CD4-positive, alpha-beta T cell (primary cell): ENCODE data around the gene GLB1L3. TPM values are rescaled to one million over a fixed set of nuclear protein-coding genes. Genes with fewer than 3 reads are reported as not detected.
A peak's percentile ranks its signal among the peaks of the same experiment; 100 is the strongest.
"Not testable (repeated sequence)": the region's sequence is repeated elsewhere in the genome, so short reads cannot be mapped to it uniquely, and the experiment has no call there.

ENCODE experiments used
- ATAC-seq: fragments of 200-7000 bp; cut with Tn5 transposase; one replicate; pipeline ENCODE4 v1.10.0; 2022; ENCODE audit warnings: mild to moderate bottlenecking; ENCODE audit not compliant: poor library complexity
- CTCF ChIA-PET: fragments of 350-600 bp; sonication (Branson Sonifier 250); formaldehyde crosslinking; loops from one replicate; lab custom pipeline; 2021; ENCODE audit warnings: antibody characterized with exemption, inconsistent platforms; lab: Charles Lee
- POLR2A ChIA-PET: fragments of 350-600 bp; sonication (Branson Sonifier 250); formaldehyde crosslinking; loops from one replicate; lab custom pipeline; 2021; ENCODE audit warnings: antibody characterized with exemption, inconsistent platforms; lab: Charles Lee
- DNase-seq, 14 experiments: peaks; one replicate each; pipeline ENCODE4 v3.0.0-alpha.2; 2013 to 2020; ENCODE audit warnings: mixed read lengths in 2 of 14
- H3K27ac ChIP-seq, 2 donors: one replicate each; pipeline versions ENCODE4 v1.5.1 to v1.7.0; 2013; ENCODE audit warnings: low read length in 2 of 2, low read depth in 1 of 2, mild to moderate bottlenecking in 1 of 2
- H3K27me3 ChIP-seq, 2 experiments: 1 replicate in 1 of 2; 2 replicates in 1 of 2; pipeline versions ENCODE4 v1.6.1 to v1.7.0; 2013; ENCODE audit warnings: low read length in 2 of 2, control low read depth in 1 of 2, mild to moderate bottlenecking in 1 of 2, moderate library complexity in 1 of 2; ENCODE audit not compliant: insufficient read depth in 2 of 2, control insufficient read depth in 1 of 2
- H3K36me3 ChIP-seq: one replicate; pipeline ENCODE4 v1.6.1; 2013; ENCODE audit warnings: low read length, control low read depth; ENCODE audit not compliant: insufficient read depth
- H3K4me1 ChIP-seq: one replicate; pipeline ENCODE4 v1.6.1; 2013; ENCODE audit warnings: low read length, control low read depth; ENCODE audit not compliant: insufficient read depth
- H3K4me3 ChIP-seq: one replicate; pipeline ENCODE4 v1.5.1; 2013; ENCODE audit warnings: mild to moderate bottlenecking, low read length, moderate library complexity
- H3K9me3 ChIP-seq, 2 experiments: 1 replicate in 1 of 2; 2 replicates in 1 of 2; pipeline versions ENCODE4 v1.6.1 to v1.7.0; 2013; ENCODE audit warnings: low read length in 2 of 2, mild to moderate bottlenecking in 2 of 2, control low read depth in 1 of 2, moderate library complexity in 1 of 2; ENCODE audit not compliant: control insufficient read depth in 1 of 2, insufficient read depth in 1 of 2
- H3K27ac Mint-ChIP-seq: one replicate; pipeline ENCODE4 v1.8.0; 2020; ENCODE audit warnings: mixed read lengths
- H3K27me3 Mint-ChIP-seq: one replicate; pipeline ENCODE4 v1.8.0; 2021; ENCODE audit warnings: mixed read lengths
- H3K36me3 Mint-ChIP-seq: one replicate; pipeline ENCODE4 v1.8.0; 2021; ENCODE audit warnings: low read depth, mixed read lengths
- H3K4me1 Mint-ChIP-seq: one replicate; pipeline ENCODE4 v1.8.0; 2021; ENCODE audit warnings: low read depth, mixed read lengths
- H3K4me3 Mint-ChIP-seq: one replicate; pipeline ENCODE4 v1.8.0; 2020; ENCODE audit warnings: mild to moderate bottlenecking, mixed read lengths
- H3K9me3 Mint-ChIP-seq: one replicate; pipeline ENCODE4 v1.8.0; 2020; ENCODE audit warnings: mixed read lengths
- intact Hi-C, 2 experiments: fragments of 100-400 bp; cut with DNase I in 1 of 2; cut with micrococcal nuclease in 1 of 2; formaldehyde crosslinking; loops; one replicate each; pipeline versions ENCODE4 v1.15.1 to v1.9.0; 2023 to 2025; cut with DNase I, micrococcal nuclease
- total RNA-seq, 174 experiments: library from RNA in 2 of 174; stranded (reverse) in 2 of 174; gene quantifications; one replicate each; pipeline ENCODE4 v1.2.3 and lab custom pipeline; 2021 to 2026
- TF ChIP-seq, protein P1 (sequence below): fragments of 200-600 bp; IDR thresholded peaks from one replicate; pipeline ENCODE4 v1.8.0; 2022; ENCODE audit warnings: antibody characterized with exemption, mild to moderate bottlenecking

The GLB1L3 gene
- total RNA-seq, 2 experiments from 2014 or later: 1.3 to 1.5 TPM

DNA sequence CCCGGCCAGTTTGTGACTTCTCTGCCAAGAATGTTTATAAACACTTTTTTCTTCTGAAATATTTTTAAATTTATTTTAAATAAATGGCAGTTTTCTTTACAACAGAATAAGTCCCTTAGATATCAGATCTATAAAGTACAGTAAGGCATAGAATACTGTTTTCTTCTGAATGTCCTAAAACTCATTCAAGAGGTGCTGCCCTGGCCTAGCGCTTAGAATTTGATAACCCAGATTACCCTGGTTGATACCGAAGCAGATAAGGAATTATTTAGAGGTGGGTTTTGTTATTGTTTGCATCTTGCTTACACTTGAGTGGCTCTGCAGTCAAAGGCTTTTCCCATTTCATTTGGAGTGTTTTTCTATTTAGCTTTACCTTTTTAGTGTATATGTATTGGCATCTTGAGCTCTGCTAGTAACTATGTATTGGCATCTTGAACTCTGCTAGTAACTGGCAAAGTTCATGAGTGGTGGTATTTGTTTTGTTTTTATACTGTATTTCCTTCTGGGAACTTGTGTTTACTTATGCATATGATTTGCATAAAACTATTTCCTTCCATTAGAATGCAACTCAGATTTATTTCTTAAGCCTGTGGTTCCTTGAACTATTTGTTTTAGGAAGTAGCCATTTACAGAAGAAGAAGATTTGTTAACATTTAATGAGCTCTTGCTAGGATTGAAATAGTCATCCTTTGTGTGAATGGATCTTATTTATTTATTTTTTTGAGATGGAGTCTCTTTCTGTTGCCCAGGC lies 21.6 kb upstream of the GLB1L3 start:
- no peaks in the 10 kb centered on the region for H3K27me3 Mint-ChIP-seq

DNA sequence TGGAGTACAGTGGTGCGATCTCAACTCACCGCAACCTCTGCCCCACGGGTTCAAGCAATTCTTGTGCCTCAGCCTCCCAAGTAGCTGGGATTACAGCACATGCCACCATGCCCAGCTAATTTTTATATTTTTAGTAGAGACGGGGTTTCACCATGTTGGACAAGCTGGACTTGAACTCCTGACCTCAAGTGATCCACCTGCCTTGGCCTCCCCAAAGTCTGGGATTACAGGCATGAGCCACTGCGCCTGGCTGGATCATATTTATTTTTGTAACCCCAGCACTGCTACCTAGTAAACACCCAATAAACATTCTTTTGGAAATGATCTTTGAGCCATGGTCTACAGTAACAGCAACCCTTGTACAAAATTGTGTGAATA lies 21.0 kb upstream of the GLB1L3 start:
- ATAC-seq, H3K27me3 ChIP-seq, H3K9me3 ChIP-seq, H3K27me3 Mint-ChIP-seq, H3K9me3 Mint-ChIP-seq, DNase-seq, H3K27ac Mint-ChIP-seq, H3K27ac ChIP-seq, H3K4me3 ChIP-seq: not testable (repeated sequence)
- Histone ChIP-seq H3K36me3 (peaks cover 33% of the 10 kb centered on the region), H3K4me1 (peaks cover 19% of the 10 kb centered on the region)
- H3K4me1 Mint-ChIP-seq: peaks cover 40% of the 10 kb centered on the region
- H3K4me3 Mint-ChIP-seq: peak overlapping the region; percentile 82
- intact Hi-C loops: loop anchor here in 1 of 2 experiments (10.0 kb wide), 1 partner anchor 190 kb away; the partner anchor contains the start of gene JAM3
- POLR2A ChIA-PET: interaction anchor here (4.4 to 6.6 kb wide), 2 partner anchors 20 to 30 kb away, joined by 44 to 94 read pairs; partner anchors contain the start of genes GLB1L3, NCAPD3 and VPS26B
- CTCF ChIA-PET: interaction anchor here (1.0 to 2.6 kb wide), 3 partner anchors 11 to 26 kb away, joined by 3 to 18 read pairs (median 3); partner anchors contain the start of gene GLB1L3
- H3K36me3 Mint-ChIP-seq: peaks cover 57% of the 10 kb centered on the region

More for the DNA sequence above, 21.6 kb upstream of the GLB1L3 start:
- H3K9me3 ChIP-seq: no peaks in the 10 kb centered on the region
- no peak for ATAC-seq
- ChIA-PET CTCF (interaction anchor here (1.0 to 2.6 kb wide), 2 partner anchors 10 to 21 kb away, joined by 3 to 18 read pairs; partner anchors contain the start of gene GLB1L3), POLR2A (interaction anchor here (1.5 to 6.6 kb wide), 4 partner anchors 9 to 30 kb away, joined by 3 to 94 read pairs (median 24); partner anchors contain the start of genes GLB1L3, NCAPD3 and VPS26B)
- no peak for DNase-seq
- Mint-ChIP-seq H3K27ac (no peak overlapping the region), H3K9me3 (no peaks in the 10 kb centered on the region), H3K4me3 (peak overlapping the region; percentile 94), H3K36me3 (peaks cover 58% of the 10 kb centered on the region), H3K4me1 (peaks cover 40% of the 10 kb centered on the region)
- H3K4me3 ChIP-seq: peak overlapping the region; percentile 84
- peaks cover 19% of the 10 kb centered on the region for H3K4me1 ChIP-seq
- no peak overlapping the region for H3K27ac ChIP-seq
- intact Hi-C loops: loop anchor here in 1 of 2 experiments (10.0 kb wide), 1 partner anchor 190 kb away; the partner anchor contains the start of gene JAM3
- no peaks in the 10 kb centered on the region for H3K27me3 ChIP-seq
- peaks cover 33% of the 10 kb centered on the region for H3K36me3 ChIP-seq
- TF ChIP-seq, protein P1, sequence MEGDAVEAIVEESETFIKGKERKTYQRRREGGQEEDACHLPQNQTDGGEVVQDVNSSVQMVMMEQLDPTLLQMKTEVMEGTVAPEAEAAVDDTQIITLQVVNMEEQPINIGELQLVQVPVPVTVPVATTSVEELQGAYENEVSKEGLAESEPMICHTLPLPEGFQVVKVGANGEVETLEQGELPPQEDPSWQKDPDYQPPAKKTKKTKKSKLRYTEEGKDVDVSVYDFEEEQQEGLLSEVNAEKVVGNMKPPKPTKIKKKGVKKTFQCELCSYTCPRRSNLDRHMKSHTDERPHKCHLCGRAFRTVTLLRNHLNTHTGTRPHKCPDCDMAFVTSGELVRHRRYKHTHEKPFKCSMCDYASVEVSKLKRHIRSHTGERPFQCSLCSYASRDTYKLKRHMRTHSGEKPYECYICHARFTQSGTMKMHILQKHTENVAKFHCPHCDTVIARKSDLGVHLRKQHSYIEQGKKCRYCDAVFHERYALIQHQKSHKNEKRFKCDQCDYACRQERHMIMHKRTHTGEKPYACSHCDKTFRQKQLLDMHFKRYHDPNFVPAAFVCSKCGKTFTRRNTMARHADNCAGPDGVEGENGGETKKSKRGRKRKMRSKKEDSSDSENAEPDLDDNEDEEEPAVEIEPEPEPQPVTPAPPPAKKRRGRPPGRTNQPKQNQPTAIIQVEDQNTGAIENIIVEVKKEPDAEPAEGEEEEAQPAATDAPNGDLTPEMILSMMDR: no peak

DNA sequence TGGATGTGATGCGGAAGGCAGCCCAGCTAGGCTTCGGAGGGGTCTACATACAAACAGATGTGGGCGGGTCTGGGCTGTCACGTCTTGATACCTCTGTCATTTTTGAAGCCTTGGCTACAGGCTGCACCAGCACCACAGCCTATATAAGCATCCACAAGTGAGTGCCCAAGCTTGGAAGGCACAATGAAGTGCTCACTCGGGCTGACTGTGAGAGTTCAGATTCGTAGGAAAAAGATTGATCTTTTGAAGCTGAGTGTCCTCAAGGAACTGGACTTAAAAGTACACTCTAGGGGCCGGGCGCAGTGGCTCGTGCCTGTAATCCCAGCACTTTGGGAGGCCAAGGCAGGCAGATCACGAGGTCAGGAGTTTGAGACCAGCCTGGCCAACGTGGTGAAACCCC lies 19.1 kb upstream of the GLB1L3 start:
- Mint-ChIP-seq H3K9me3 (no peaks in the 10 kb centered on the region), H3K4me3 (no peak overlapping the region), H3K4me1 (peaks cover 32% of the 10 kb centered on the region), H3K36me3 (peaks cover 58% of the 10 kb centered on the region), H3K27me3 (no peaks in the 10 kb centered on the region), H3K27ac (no peak overlapping the region)
- H3K36me3 ChIP-seq: peaks cover 40% of the 10 kb centered on the region
- POLR2A ChIA-PET: interaction anchor here (0.9 kb wide), 1 partner anchor 17 kb away, joined by 3 read pairs; no protein-coding TSS in a partner anchor
- H3K27me3 ChIP-seq: no peaks in the 10 kb centered on the region
- peaks cover 16% of the 10 kb centered on the region for H3K4me1 ChIP-seq
- TF ChIP-seq, protein P1: no peak
- no peaks in the 10 kb centered on the region for H3K9me3 ChIP-seq
- intact Hi-C loops: loop anchor here in 1 of 2 experiments (10.0 kb wide), 1 partner anchor 192 kb away; the partner anchor contains the start of gene JAM3
- no peak for DNase-seq
- H3K4me3 ChIP-seq: no peak overlapping the region
- ATAC-seq: no peak
- no peak overlapping the region for H3K27ac ChIP-seq
- CTCF ChIA-PET: interaction anchor here (1.1 kb wide), 1 partner anchor 20 kb away, joined by 4 read pairs; the partner anchor contains the start of gene GLB1L3
